K562 (cell line): ENCODE measurements around the gene GRAMD4. TPM values are rescaled to one million over a fixed set of nuclear protein-coding genes. Genes with fewer than 3 reads are reported as not detected.

Experiments used
- ATAC-seq: fragments of 200-7000 bp; cut with Tn5 transposase; 3 replicates; pipeline ENCODE4 v1.9.1; 2020; ENCODE audit warnings: moderate library complexity
- BruUV-seq: library from RNA; stranded (reverse); fragments of 400-500 nt; replicated peaks from 2 replicates; lab custom pipeline; 2021; lab: Mats Ljungman, UMichigan
- CTCF ChIA-PET: fragments of 300-600 bp; formaldehyde crosslinking; extraction: SDS; loops from one replicate; lab custom pipeline; 2021; ENCODE audit warnings: low intra/inter-chr PET ratio; lab: Yijun Ruan, JAX
- POLR2A ChIA-PET: fragments of 300-600, 350-650 bp; sonication (Branson Sonifier 250); formaldehyde crosslinking; extraction: SDS; loops from one replicate; lab custom pipeline; 2021; ENCODE audit warnings: antibody characterized with exemption, inconsistent platforms; lab: Yijun Ruan, JAX
- DNase-seq, 4 experiments: peaks; one replicate each; pipeline versions ENCODE4 v3.0.0 to v3.0.0-alpha.2; 2011 to 2018; ENCODE audit warnings: low spot score in 3 of 4, mixed read lengths in 3 of 4; ENCODE audit errors: extremely low read depth in 1 of 4
- FAIRE-seq: peaks from 2 replicates; lab custom pipeline; 2011; peaks lifted over from hg19 to GRCh38; lab: Jason Lieb, UNC
- H2AFZ ChIP-seq: 2 replicates; pipeline ENCODE4 v1.6.0; 2011; ENCODE audit warnings: low read depth, low read length, control low read depth, inconsistent platforms
- H3K27ac ChIP-seq: fragments of 200-600 bp; 3 replicates; pipeline ENCODE4 v1.8.0; 2011; ENCODE audit warnings: low read depth, mild to moderate bottlenecking, control low read depth, inconsistent platforms, low read length, moderate library complexity, mixed read lengths; ENCODE audit errors: extremely low read depth
- H3K27me3 ChIP-seq, 2 experiments: fragments of 300-600 bp in 1 of 2; 2 replicates in 1 of 2; 3 replicates in 1 of 2; pipeline versions ENCODE4 v1.6.0 to v1.8.0; 2011; ENCODE audit warnings: inconsistent platforms in 2 of 2, low read length in 2 of 2, mild to moderate bottlenecking in 1 of 2, mixed read lengths in 1 of 2, moderate library complexity in 1 of 2; ENCODE audit not compliant: control insufficient read depth in 2 of 2, insufficient read depth in 2 of 2
- H3K36me3 ChIP-seq: fragments of 300-600 bp; 3 replicates; pipeline ENCODE4 v1.8.0; 2011; ENCODE audit warnings: mild to moderate bottlenecking, low read length, inconsistent platforms; ENCODE audit not compliant: control insufficient read depth, insufficient read depth
- H3K4me1 ChIP-seq, 2 experiments: fragments of 200-600 bp in 1 of 2; replicated peaks in 1 of 2; 2 replicates in 1 of 2; 3 replicates in 1 of 2; pipeline versions ENCODE4 v1.5.1 to v1.8.0; 2011; ENCODE audit warnings: inconsistent platforms in 2 of 2, low read length in 2 of 2, mild to moderate bottlenecking in 1 of 2, mixed read lengths in 1 of 2, moderate library complexity in 1 of 2; ENCODE audit not compliant: control insufficient read depth in 2 of 2, insufficient read depth in 2 of 2
- H3K4me2 ChIP-seq: 2 replicates; pipeline ENCODE4 v1.6.1; 2011; ENCODE audit warnings: low read length, control low read depth, inconsistent platforms, mixed read lengths; ENCODE audit not compliant: insufficient read depth
- H3K4me3 ChIP-seq: fragments of 200-600 bp; sonication (generic), shearing (Covaris generic); 2 replicates; pipeline ENCODE4 v1.5.1; 2016; ENCODE audit warnings: control low read depth, inconsistent platforms
- H3K79me2 ChIP-seq: fragments of 200-600 bp; 3 replicates; pipeline ENCODE4 v1.8.0; 2011; ENCODE audit warnings: low read length, inconsistent platforms; ENCODE audit not compliant: control insufficient read depth, insufficient read depth
- H3K9ac ChIP-seq, 2 experiments: 2 replicates each; pipeline versions ENCODE4 v1.6.0 to v1.6.1; 2011; ENCODE audit warnings: low read depth in 2 of 2, low read length in 2 of 2, control low read depth in 1 of 2, inconsistent platforms in 1 of 2, mild to moderate bottlenecking in 1 of 2, mixed read lengths in 1 of 2; ENCODE audit not compliant: insufficient read depth in 1 of 2
- H3K9me1 ChIP-seq: one replicate; pipeline ENCODE4 v1.6.0; 2011; ENCODE audit warnings: inconsistent platforms, mild to moderate bottlenecking, low read length, moderate library complexity; ENCODE audit not compliant: control insufficient read depth, insufficient read depth
- H3K9me3 ChIP-seq: replicated peaks from 2 replicates; pipeline ENCODE4 v1.5.1; 2011; ENCODE audit warnings: low read depth, low read length, inconsistent platforms; ENCODE audit not compliant: control insufficient read depth, insufficient read depth
- H4K20me1 ChIP-seq: replicated peaks from 2 replicates; pipeline ENCODE4 v1.6.1; 2011; ENCODE audit warnings: low read length, inconsistent platforms, mixed read lengths; ENCODE audit not compliant: control insufficient read depth, insufficient read depth
- BCOR ChIP-seq: fragments of 450-650 bp; IDR thresholded peaks from 2 replicates; pipeline ENCODE4 v1.6.1; 2016
- CEBPB ChIP-seq: fragments of 450-650 bp; IDR thresholded peaks from 2 replicates; pipeline ENCODE4 v1.6.1; 2016; ENCODE audit warnings: missing genetic modification characterization, missing compliant biosample characterization
- GABPA ChIP-seq: fragments of 200-800 bp; sonication (Bioruptor generic); conservative IDR thresholded peaks from 2 replicates; pipeline ENCODE4 v1.6.1; 2016; ENCODE audit warnings: low read depth, missing genetic modification characterization, missing compliant biosample characterization
- HOMEZ ChIP-seq: fragments of 250-450 bp; sonication (Bioruptor Pico); IDR thresholded peaks from 2 replicates; pipeline ENCODE4 v1.4.0; 2020; ENCODE audit warnings: mild to moderate bottlenecking, moderate library complexity
- NFE2L1 ChIP-seq: fragments of 450-650 bp; IDR thresholded peaks from 2 replicates; pipeline ENCODE4 v1.6.1; 2016; ENCODE audit warnings: missing genetic modification characterization, low read depth, mild to moderate bottlenecking, missing compliant biosample characterization, moderate library complexity, borderline replicate concordance
- ZNF224 ChIP-seq: sonication (generic); formaldehyde crosslinking; IDR thresholded peaks from 2 replicates; pipeline ENCODE4 v1.8.0; 2022; ENCODE audit warnings: mild to moderate bottlenecking, missing genetic modification reagents
- ZNF592 ChIP-seq: fragments of 450-650 bp; IDR thresholded peaks from 2 replicates; pipeline ENCODE4 v1.6.1; 2017; ENCODE audit warnings: antibody characterized with exemption, mild to moderate bottlenecking
- ZNF717 ChIP-seq: fragments of 250-450 bp; sonication (Bioruptor Pico); IDR thresholded peaks from 2 replicates; pipeline ENCODE4 v1.5.0; 2021
- WGBS: fragments of 100-300 bp; shearing (Covaris generic); methylation state at CpG from one replicate; pipeline ENCODE4 v1.1.6; 2016; ENCODE audit warnings: low coverage, mixed read lengths; ENCODE audit not compliant: insufficient coverage; ENCODE audit errors: missing lambda C conversion rate; 5-methylcytosine and 5-hydroxymethylcytosine counted together
- in situ Hi-C: fragments of 300-500 bp; cut with MboI; formaldehyde crosslinking; loops from 4 replicates; pipeline ENCODE4 v1.15.0; 2018; ENCODE audit warnings: inconsistent platforms, mixed read lengths
- intact Hi-C: fragments of 100-400 bp; cut with micrococcal nuclease; formaldehyde crosslinking; loops from 2 replicates; pipeline ENCODE4 v1.14.2; 2022
- polyA plus RNA-seq, 8 experiments: library from polyadenylated mRNA; depleted of rRNA in 4 of 8; stranded (reverse) in 5 of 8; unstranded in 3 of 8; fragments of >200 nt; fragmentation: Nextera tagmentation in 2 of 8; fragmentation: Illumina TruSeq in 1 of 8; extraction: Ambion mirVana in 2 of 8; extraction: Trizol in 1 of 8; gene quantifications; 2 replicates each; pipeline versions ENCODE4 v1.2.1 to v1.2.3, GENCODE V29; 2011 to 2014; ENCODE audit warnings: inconsistent platforms in 1 of 8, missing spikeins in 1 of 8
- total RNA-seq, 7 experiments: library from RNA; depleted of rRNA in 6 of 7; stranded (reverse); fragments of >200 nt in 6 of 7; fragmentation: Illumina TruSeq in 2 of 7; extraction: Trizol in 2 of 7; gene quantifications; 2 replicates each; pipeline versions ENCODE4 v1.2.1 to v1.2.3, GENCODE V29; 2011 to 2021; ENCODE audit warnings: low replicate concordance in 1 of 7

Gene GRAMD4
- total and polyA plus RNA-seq, 9 of the 15 experiments (the other 6 are each of a cell fraction or from before 2014, with no cell fraction given), result 0.18 to 44.8 (median 18.6) TPM

- TF ChIP-seq ZNF224 (CRISPR knock-in tag) (no peak), GABPA (tag) (no peak), BCOR (no peak)
Measured at GRCh38 chr22:46675938-46676337, 55.8 kb downstream of the GRAMD4 start (continued).

GRCh38 chr22:46676479-46676878, 56.3 kb downstream of the GRAMD4 start:
- TF ChIP-seq NFE2L1 (tag), result no peak
- no peaks in the 10 kb centered on the region for H3K27me3 ChIP-seq
- DNase-seq, result no peak
- H2AFZ ChIP-seq, result no peak overlapping the region
- H3K4me1 ChIP-seq, result peaks cover 0 to 14% of the 10 kb centered on the region in 2 experiments; a peak in 2 of 5 replicates
- intact Hi-C loops (no loop called here), in situ Hi-C loops (loop anchor here (10.0 kb wide), 1 partner anchor 112 kb away; no protein-coding TSS in a partner anchor)
- WGBS, result 83% methylated on average over 4 of the region's 15 CpGs
- H3K36me3 ChIP-seq, result peaks cover 26% of the 10 kb centered on the region; the same call in 1 of the 3 replicates
- ChIA-PET POLR2A (no interaction called here), CTCF (no interaction called here)
- no peaks in the 10 kb centered on the region for H3K79me2 ChIP-seq
- no peak overlapping the region for H3K4me3 ChIP-seq
- no peak overlapping the region for H3K27ac ChIP-seq
- no peak overlapping the region for H3K9ac ChIP-seq
- FAIRE-seq, result no peak
- BruUV-seq, result no TSS peak
- H3K9me1 ChIP-seq, result no peaks in the 10 kb centered on the region
- H3K4me2 ChIP-seq, result no peak overlapping the region
- H3K9me3 ChIP-seq, result no peaks in the 10 kb centered on the region
- no peaks in the 10 kb centered on the region; the same call in 1 of the 2 replicates for H4K20me1 ChIP-seq
- no peak for ATAC-seq

GRCh38 chr22:46676881-46677280, 56.7 kb downstream of the GRAMD4 start:
- DNase-seq (no peak), ATAC-seq (no peak), FAIRE-seq (no peak)
- Histone ChIP-seq H3K79me2 (no peaks in the 10 kb centered on the region), H3K4me3 (no peak overlapping the region), H3K9me3 (no peaks in the 10 kb centered on the region), H3K36me3 (peaks cover 26% of the 10 kb centered on the region; the same call in 1 of the 3 replicates), H4K20me1 (no peaks in the 10 kb centered on the region; the same call in 1 of the 2 replicates), H3K4me1 (peaks cover 0 to 13% of the 10 kb centered on the region in 2 experiments; a peak in 2 of 5 replicates), H3K9ac (no peak overlapping the region), H2AFZ (no peak overlapping the region), H3K27me3 (no peaks in the 10 kb centered on the region), H3K9me1 (no peaks in the 10 kb centered on the region), H3K27ac (no peak overlapping the region), H3K4me2 (no peak overlapping the region)
- no TSS peak for BruUV-seq
- in situ Hi-C loops, result loop anchor here (10.0 kb wide), 1 partner anchor 112 kb away; no protein-coding TSS in a partner anchor
- WGBS, result 100% methylated on average over 1 of the region's 14 CpGs
- CTCF ChIA-PET, result no interaction called here
- intact Hi-C loops, result no loop called here
- POLR2A ChIA-PET, result no interaction called here
- TF ChIP-seq HOMEZ (CRISPR knock-in tag) (no peak), CEBPB (tag) (no peak), ZNF592 (no peak), ZNF717 (CRISPR knock-in tag) (no peak)
